WTC11 (cell line): ENCODE data around the gene MSI2. TPM values are rescaled to one million over a fixed set of nuclear protein-coding genes. Genes with fewer than 3 reads are reported as not detected.

ENCODE experiments used
- ATAC-seq: fragments of 200-7000 bp; cut with Tn5 transposase; 2 replicates; pipeline ENCODE4 v1.10.0; 2021; ENCODE audit warnings: mild to moderate bottlenecking, moderate library complexity
- CTCF ChIA-PET: fragments of 300-600 bp; sonication (Branson Sonifier 250); formaldehyde crosslinking; loops from one replicate; lab custom pipeline; 2021; ENCODE audit warnings: antibody characterized with exemption; lab: Charles Lee
- POLR2A ChIA-PET: fragments of 350-600 bp; sonication (Branson Sonifier 250); formaldehyde crosslinking; loops from one replicate; lab custom pipeline; 2021; ENCODE audit warnings: antibody characterized with exemption; lab: Charles Lee
- DNase-seq: peaks from one replicate; pipeline ENCODE4 v3.0.0; 2021; ENCODE audit warnings: low spot score
- H3K27ac Mint-ChIP-seq: 2 replicates; pipeline ENCODE4 v1.8.0; 2021; ENCODE audit warnings: mixed read lengths
- H3K27me3 Mint-ChIP-seq: 2 replicates; pipeline ENCODE4 v1.8.0; 2021; ENCODE audit warnings: low read depth, mild to moderate bottlenecking, moderate library complexity, mixed read lengths
- H3K36me3 Mint-ChIP-seq: 2 replicates; pipeline ENCODE4 v1.8.0; 2021; ENCODE audit warnings: mixed read lengths
- H3K4me1 Mint-ChIP-seq: 2 replicates; pipeline ENCODE4 v1.8.0; 2022; ENCODE audit warnings: mixed read lengths
- H3K4me3 Mint-ChIP-seq: 2 replicates; pipeline ENCODE4 v1.8.0; 2021; ENCODE audit warnings: mild to moderate bottlenecking, moderate library complexity, mixed read lengths
- H3K9me3 Mint-ChIP-seq: 2 replicates; pipeline ENCODE4 v1.8.0; 2021; ENCODE audit warnings: mixed read lengths
- ATF2 ChIP-seq: sonication (generic); formaldehyde crosslinking; IDR thresholded peaks from 2 replicates; pipeline ENCODE4 v1.8.1; 2022; ENCODE audit warnings: low read depth, missing genetic modification reagents, borderline replicate concordance
- CBFB ChIP-seq: sonication (generic); formaldehyde crosslinking; IDR thresholded peaks from 2 replicates; pipeline ENCODE4 v1.8.1; 2022; ENCODE audit warnings: mild to moderate bottlenecking, low read depth, missing genetic modification reagents
- ELF4 ChIP-seq: sonication (generic); formaldehyde crosslinking; IDR thresholded peaks from 2 replicates; pipeline ENCODE4 v1.8.1; 2022; ENCODE audit warnings: low read depth, mild to moderate bottlenecking, moderate library complexity, missing genetic modification reagents
- ERG ChIP-seq: fragments of 250-450 bp; sonication (Bioruptor Pico); IDR thresholded peaks from 2 replicates; pipeline ENCODE4 v1.8.0; 2021; ENCODE audit warnings: mild to moderate bottlenecking
- ESRRA ChIP-seq: sonication (generic); formaldehyde crosslinking; IDR thresholded peaks from 2 replicates; pipeline ENCODE4 v1.8.1; 2022; ENCODE audit warnings: mild to moderate bottlenecking, missing genetic modification reagents, borderline replicate concordance
- ETV6 ChIP-seq: sonication (generic); formaldehyde crosslinking; IDR thresholded peaks from 2 replicates; pipeline ENCODE4 v1.8.1; 2022; ENCODE audit warnings: mild to moderate bottlenecking, missing genetic modification reagents
- FOXK1 ChIP-seq: sonication (generic); formaldehyde crosslinking; IDR thresholded peaks from 2 replicates; pipeline ENCODE4 v1.8.0; 2022; ENCODE audit warnings: mild to moderate bottlenecking, moderate library complexity, missing genetic modification reagents
- JAZF1 ChIP-seq: fragments of 250-450 bp; sonication (Bioruptor Pico); IDR thresholded peaks from 2 replicates; pipeline ENCODE4 v1.9.0; 2021; ENCODE audit warnings: moderate library complexity, mild to moderate bottlenecking, inconsistent platforms
- NFATC4 ChIP-seq: fragments of 250-450 bp; sonication (Bioruptor Pico); IDR thresholded peaks from 2 replicates; pipeline ENCODE4 v1.9.0; 2021; ENCODE audit warnings: mild to moderate bottlenecking
- NFYB ChIP-seq: sonication (generic); formaldehyde crosslinking; conservative IDR thresholded peaks from 2 replicates; pipeline ENCODE4 v1.8.0; 2022; ENCODE audit warnings: low read depth, missing genetic modification reagents
- NR2C2 ChIP-seq: sonication (generic); formaldehyde crosslinking; IDR thresholded peaks from 2 replicates; pipeline ENCODE4 v1.8.0; 2022; ENCODE audit warnings: mild to moderate bottlenecking, missing genetic modification reagents
- RELA ChIP-seq: sonication (generic); formaldehyde crosslinking; IDR thresholded peaks from 2 replicates; pipeline ENCODE4 v1.8.1; 2022; ENCODE audit warnings: missing genetic modification reagents, mild to moderate bottlenecking, borderline replicate concordance
- SMAD3 ChIP-seq: sonication (generic); formaldehyde crosslinking; IDR thresholded peaks from 2 replicates; pipeline ENCODE4 v1.8.0; 2022; ENCODE audit warnings: missing genetic modification reagents, mild to moderate bottlenecking, borderline replicate concordance
- TP53 ChIP-seq: sonication (generic); formaldehyde crosslinking; IDR thresholded peaks from 2 replicates; pipeline ENCODE4 v1.8.1; 2023; ENCODE audit warnings: mild to moderate bottlenecking, missing genetic modification reagents
- USF2 ChIP-seq: sonication (generic); formaldehyde crosslinking; IDR thresholded peaks from 2 replicates; pipeline ENCODE4 v1.8.1; 2023; ENCODE audit warnings: mild to moderate bottlenecking, missing genetic modification reagents, moderate library complexity
- ZMAT4 ChIP-seq: fragments of 250-450 bp; sonication (Bioruptor Pico); IDR thresholded peaks from 2 replicates; pipeline ENCODE4 v1.9.0; 2021; ENCODE audit warnings: mild to moderate bottlenecking
- ZNF423 ChIP-seq: fragments of 250-450 bp; sonication (Bioruptor Pico); IDR thresholded peaks from 2 replicates; pipeline ENCODE4 v2.1.2; 2022; ENCODE audit warnings: mild to moderate bottlenecking, moderate library complexity
- ZSCAN18 ChIP-seq: fragments of 250-450 bp; sonication (Bioruptor Pico); IDR thresholded peaks from 2 replicates; pipeline ENCODE4 v2.1.2; 2022; ENCODE audit warnings: mild to moderate bottlenecking, moderate library complexity
- total RNA-seq: library from RNA; stranded (reverse); gene quantifications from 3 replicates; pipeline ENCODE4 v1.2.3, GENCODE V29; 2021
- TF ChIP-seq, protein P1 (sequence below): sonication (generic); formaldehyde crosslinking; IDR thresholded peaks from 2 replicates; pipeline ENCODE4 v1.8.0; 2023; ENCODE audit warnings: missing genetic modification reagents, mild to moderate bottlenecking, borderline replicate concordance
- TF ChIP-seq, protein P2 (sequence below): sonication (generic); formaldehyde crosslinking; IDR thresholded peaks from 2 replicates; pipeline ENCODE4 v1.8.0; 2022; ENCODE audit warnings: mild to moderate bottlenecking, missing genetic modification reagents
- TF ChIP-seq, protein P3 (sequence below): sonication (generic); formaldehyde crosslinking; IDR thresholded peaks from 2 replicates; pipeline ENCODE4 v1.8.1; 2023; ENCODE audit warnings: mild to moderate bottlenecking, missing genetic modification reagents

MSI2 gene
- total RNA-seq, 1 experiment from 2014 or later: 82.1 TPM

GRCh38 chr17:57289130-57289529 lies 32.8 kb downstream of the MSI2 start:
- ATAC-seq: no peak
- H3K9me3 Mint-ChIP-seq: no peaks in the 10 kb centered on the region
- ChIA-PET CTCF (interaction anchor here (1.5 kb wide), 1 partner anchor 46 kb away, joined by 5 read pairs; no protein-coding TSS in a partner anchor), POLR2A (no interaction called here)
- H3K27me3 Mint-ChIP-seq: no peaks in the 10 kb centered on the region
- TF ChIP-seq NFYB (CRISPR knock-in tag): no peak
- no peak for TF ChIP-seq ELF4 (CRISPR knock-in tag)
- no peak overlapping the region for H3K4me3 Mint-ChIP-seq
- no peak for DNase-seq
- no peaks in the 10 kb centered on the region for H3K36me3 Mint-ChIP-seq
- H3K27ac Mint-ChIP-seq: no peak overlapping the region
- peaks cover 69% of the 10 kb centered on the region for H3K4me1 Mint-ChIP-seq

- ATAC-seq (no peak), DNase-seq (no peak)
- no peaks in the 10 kb centered on the region for H3K36me3 Mint-ChIP-seq
- ChIA-PET POLR2A (no interaction called here), CTCF (interaction anchor here (1.5 kb wide), 1 partner anchor 46 kb away, joined by 5 read pairs; no protein-coding TSS in a partner anchor)
- H3K27ac Mint-ChIP-seq: peak overlapping the region; percentile 14; the same call in 1 of the 2 replicates
- TF ChIP-seq, protein P1, sequence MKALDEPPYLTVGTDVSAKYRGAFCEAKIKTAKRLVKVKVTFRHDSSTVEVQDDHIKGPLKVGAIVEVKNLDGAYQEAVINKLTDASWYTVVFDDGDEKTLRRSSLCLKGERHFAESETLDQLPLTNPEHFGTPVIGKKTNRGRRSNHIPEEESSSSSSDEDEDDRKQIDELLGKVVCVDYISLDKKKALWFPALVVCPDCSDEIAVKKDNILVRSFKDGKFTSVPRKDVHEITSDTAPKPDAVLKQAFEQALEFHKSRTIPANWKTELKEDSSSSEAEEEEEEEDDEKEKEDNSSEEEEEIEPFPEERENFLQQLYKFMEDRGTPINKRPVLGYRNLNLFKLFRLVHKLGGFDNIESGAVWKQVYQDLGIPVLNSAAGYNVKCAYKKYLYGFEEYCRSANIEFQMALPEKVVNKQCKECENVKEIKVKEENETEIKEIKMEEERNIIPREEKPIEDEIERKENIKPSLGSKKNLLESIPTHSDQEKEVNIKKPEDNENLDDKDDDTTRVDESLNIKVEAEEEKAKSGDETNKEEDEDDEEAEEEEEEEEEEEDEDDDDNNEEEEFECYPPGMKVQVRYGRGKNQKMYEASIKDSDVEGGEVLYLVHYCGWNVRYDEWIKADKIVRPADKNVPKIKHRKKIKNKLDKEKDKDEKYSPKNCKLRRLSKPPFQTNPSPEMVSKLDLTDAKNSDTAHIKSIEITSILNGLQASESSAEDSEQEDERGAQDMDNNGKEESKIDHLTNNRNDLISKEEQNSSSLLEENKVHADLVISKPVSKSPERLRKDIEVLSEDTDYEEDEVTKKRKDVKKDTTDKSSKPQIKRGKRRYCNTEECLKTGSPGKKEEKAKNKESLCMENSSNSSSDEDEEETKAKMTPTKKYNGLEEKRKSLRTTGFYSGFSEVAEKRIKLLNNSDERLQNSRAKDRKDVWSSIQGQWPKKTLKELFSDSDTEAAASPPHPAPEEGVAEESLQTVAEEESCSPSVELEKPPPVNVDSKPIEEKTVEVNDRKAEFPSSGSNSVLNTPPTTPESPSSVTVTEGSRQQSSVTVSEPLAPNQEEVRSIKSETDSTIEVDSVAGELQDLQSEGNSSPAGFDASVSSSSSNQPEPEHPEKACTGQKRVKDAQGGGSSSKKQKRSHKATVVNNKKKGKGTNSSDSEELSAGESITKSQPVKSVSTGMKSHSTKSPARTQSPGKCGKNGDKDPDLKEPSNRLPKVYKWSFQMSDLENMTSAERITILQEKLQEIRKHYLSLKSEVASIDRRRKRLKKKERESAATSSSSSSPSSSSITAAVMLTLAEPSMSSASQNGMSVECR: no peak
- TF ChIP-seq ETV6 (CRISPR knock-in tag): no peak
- TF ChIP-seq, protein P2, sequence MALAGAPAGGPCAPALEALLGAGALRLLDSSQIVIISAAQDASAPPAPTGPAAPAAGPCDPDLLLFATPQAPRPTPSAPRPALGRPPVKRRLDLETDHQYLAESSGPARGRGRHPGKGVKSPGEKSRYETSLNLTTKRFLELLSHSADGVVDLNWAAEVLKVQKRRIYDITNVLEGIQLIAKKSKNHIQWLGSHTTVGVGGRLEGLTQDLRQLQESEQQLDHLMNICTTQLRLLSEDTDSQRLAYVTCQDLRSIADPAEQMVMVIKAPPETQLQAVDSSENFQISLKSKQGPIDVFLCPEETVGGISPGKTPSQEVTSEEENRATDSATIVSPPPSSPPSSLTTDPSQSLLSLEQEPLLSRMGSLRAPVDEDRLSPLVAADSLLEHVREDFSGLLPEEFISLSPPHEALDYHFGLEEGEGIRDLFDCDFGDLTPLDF (CRISPR knock-in tag): no peak
- TF ChIP-seq SMAD3: no peak
- TF ChIP-seq CBFB: no peak
- no peak for TF ChIP-seq ZNF423
- no peak for TF ChIP-seq JAZF1 (CRISPR knock-in tag)
- no peak for TF ChIP-seq TP53 (CRISPR knock-in tag)
- TF ChIP-seq ZSCAN18 (CRISPR knock-in tag): no peak
- no peak for TF ChIP-seq ESRRA (CRISPR knock-in tag)
- no peak for TF ChIP-seq NFATC4 (CRISPR knock-in tag)
- TF ChIP-seq RELA (CRISPR knock-in tag): no peak
- no peak for TF ChIP-seq NR2C2 (CRISPR knock-in tag)
- H3K9me3 Mint-ChIP-seq: no peaks in the 10 kb centered on the region
- no peaks in the 10 kb centered on the region for H3K27me3 Mint-ChIP-seq
- peaks cover 69% of the 10 kb centered on the region for H3K4me1 Mint-ChIP-seq
- no peak overlapping the region for H3K4me3 Mint-ChIP-seq
These were observed 33.3 kb downstream of the MSI2 start for GRCh38 chr17:57289613-57290012.

DNA sequence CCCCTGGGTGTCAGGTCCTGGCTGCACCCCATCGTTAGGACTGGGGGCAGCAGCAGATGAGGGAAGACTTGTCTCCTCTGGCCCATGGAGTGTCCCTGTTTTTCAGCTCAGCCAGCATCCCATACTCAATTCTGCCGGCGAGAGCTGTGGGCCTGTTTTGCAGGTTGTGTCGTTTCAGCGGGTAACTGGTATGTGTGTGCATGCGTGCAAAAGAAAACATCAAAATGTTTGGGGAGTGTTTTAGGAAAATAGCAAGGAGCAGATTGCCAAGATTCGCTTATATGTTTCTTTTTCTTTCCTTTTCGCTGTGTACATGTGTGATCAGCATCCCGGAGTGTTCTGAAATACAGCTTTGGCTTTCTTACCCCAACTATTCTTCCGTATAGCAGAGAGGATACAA lies 34.7 kb downstream of the MSI2 start:
- Mint-ChIP-seq H3K4me3 (no peak overlapping the region), H3K9me3 (no peaks in the 10 kb centered on the region), H3K4me1 (peaks cover 69% of the 10 kb centered on the region), H3K36me3 (peaks cover under 1% of the 10 kb centered on the region; the same call in 1 of the 2 replicates), H3K27me3 (no peaks in the 10 kb centered on the region), H3K27ac (no peak overlapping the region)
- TF ChIP-seq USF2 (CRISPR knock-in tag) (no peak), ERG (CRISPR knock-in tag) (no peak), ZMAT4 (CRISPR knock-in tag) (no peak), FOXK1 (no peak), ATF2 (CRISPR knock-in tag) (no peak)
- TF ChIP-seq, protein P3, sequence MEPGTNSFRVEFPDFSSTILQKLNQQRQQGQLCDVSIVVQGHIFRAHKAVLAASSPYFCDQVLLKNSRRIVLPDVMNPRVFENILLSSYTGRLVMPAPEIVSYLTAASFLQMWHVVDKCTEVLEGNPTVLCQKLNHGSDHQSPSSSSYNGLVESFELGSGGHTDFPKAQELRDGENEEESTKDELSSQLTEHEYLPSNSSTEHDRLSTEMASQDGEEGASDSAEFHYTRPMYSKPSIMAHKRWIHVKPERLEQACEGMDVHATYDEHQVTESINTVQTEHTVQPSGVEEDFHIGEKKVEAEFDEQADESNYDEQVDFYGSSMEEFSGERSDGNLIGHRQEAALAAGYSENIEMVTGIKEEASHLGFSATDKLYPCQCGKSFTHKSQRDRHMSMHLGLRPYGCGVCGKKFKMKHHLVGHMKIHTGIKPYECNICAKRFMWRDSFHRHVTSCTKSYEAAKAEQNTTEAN (CRISPR knock-in tag): no peak
- DNase-seq: no peak
- ATAC-seq: no peak
- CTCF ChIA-PET: no interaction called here
- POLR2A ChIA-PET: no interaction called here
